Right cardiac atrium (tissue), 5 donors: ENCODE data around the gene KIR2DL3. TPM values are rescaled to one million over a fixed set of nuclear protein-coding genes. Genes with fewer than 3 reads are reported as not detected.
A peak's percentile ranks its signal among the peaks of the same experiment; 100 is the strongest.
"Not testable (repeated sequence)": the region's sequence is repeated elsewhere in the genome, so short reads cannot be mapped to it uniquely, and the experiment has no call there.

ENCODE experiments used
- ATAC-seq, 2 donors: fragments of 200-7000 bp; cut with Tn5 transposase; one replicate each; pipeline versions ENCODE4 v1.8.0 to v1.9.1; 2020; ENCODE audit warnings: moderate library complexity in 2 of 2, mild to moderate bottlenecking in 1 of 2
- DNase-seq, 3 donors: peaks; one replicate each; pipeline ENCODE4 v3.0.0-alpha.2; 2020
- H3K27ac ChIP-seq: one replicate; pipeline ENCODE4 v1.5.1; 2013; ENCODE audit warnings: mild to moderate bottlenecking, low read length, control low read depth, moderate library complexity
- H3K27me3 ChIP-seq: one replicate; pipeline ENCODE4 v1.6.1; 2013; ENCODE audit not compliant: control insufficient read depth, insufficient read depth
- H3K4me1 ChIP-seq: one replicate; pipeline ENCODE4 v1.6.1; 2013; ENCODE audit warnings: low read length; ENCODE audit not compliant: control insufficient read depth, insufficient read depth
- H3K4me3 ChIP-seq: one replicate; pipeline ENCODE4 v1.5.1; 2013; ENCODE audit warnings: low read length, control low read depth
- H3K9me3 ChIP-seq: one replicate; pipeline ENCODE4 v1.6.1; 2013; ENCODE audit warnings: low read length; ENCODE audit not compliant: control insufficient read depth
- WGBS: extraction: QIAGEN DNeasy Blood & Tissue Kit; methylation state at CpG from one replicate; pipeline ENCODE4 v1.1.7; 2013; 5-methylcytosine and 5-hydroxymethylcytosine counted together
- intact Hi-C, 4 donors: fragments of 100-400 bp; cut with DNase I; formaldehyde crosslinking; loops; one replicate each; pipeline versions ENCODE4 v1.11.0 to v1.14.0; 2022 to 2023
- polyA plus RNA-seq: library from polyadenylated mRNA; stranded (reverse); fragments of 200-250 nt; gene quantifications from one replicate; pipeline ENCODE4 v1.2.3, GENCODE V29; 2013
- total RNA-seq, 4 donors: library from RNA; stranded (reverse); fragmentation: NEBNext Ultra II Directional; extraction: Animal tissue kit (Norgen Biotek cat#: 25700); gene quantifications; one replicate each; pipeline ENCODE4 v1.2.1, GENCODE V29; 2021
- donor health status: healthy with polysubstance abuse.
- donor health status: DM: no; HTN: yes; CAD: no.
- donor health status: DM: no; HTN: no; CAD: no.
- donor health status: DM: no; HTN: yes; CAD: no; lungs with severe emphysema.
- donor health status: DM: yes; HTN: yes; CAD: no.

KIR2DL3 gene
- total and polyA plus RNA-seq, 5 donors = 0.07 TPM; not detected in 4

DNA sequence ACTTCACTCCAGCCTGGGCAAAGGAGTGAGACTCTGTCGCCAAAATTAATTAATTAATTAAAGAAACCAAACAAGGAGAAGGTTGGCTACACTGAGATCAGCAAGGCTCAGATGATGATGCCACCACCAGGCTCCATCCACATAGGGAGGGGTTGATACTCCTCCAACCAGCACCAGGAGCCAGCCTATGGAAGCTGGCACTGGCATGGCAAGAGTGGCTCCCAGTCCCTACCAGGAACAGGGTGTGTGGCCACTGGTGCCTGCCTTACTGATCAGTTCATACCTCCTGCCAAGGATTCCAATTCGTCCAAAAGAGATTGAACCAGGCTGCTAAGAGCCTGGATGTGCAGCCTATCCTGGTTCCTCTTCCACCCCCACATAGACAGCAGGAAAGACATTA is 34.4 kb downstream of the KIR2DL3 start:
- H3K27ac ChIP-seq, H3K4me3 ChIP-seq, DNase-seq, H3K9me3 ChIP-seq, H3K27me3 ChIP-seq, intact Hi-C loops, H3K4me1 ChIP-seq, ATAC-seq: not testable (repeated sequence)
- WGBS = 41% methylated on average over 2 of the region's 2 CpGs

DNA sequence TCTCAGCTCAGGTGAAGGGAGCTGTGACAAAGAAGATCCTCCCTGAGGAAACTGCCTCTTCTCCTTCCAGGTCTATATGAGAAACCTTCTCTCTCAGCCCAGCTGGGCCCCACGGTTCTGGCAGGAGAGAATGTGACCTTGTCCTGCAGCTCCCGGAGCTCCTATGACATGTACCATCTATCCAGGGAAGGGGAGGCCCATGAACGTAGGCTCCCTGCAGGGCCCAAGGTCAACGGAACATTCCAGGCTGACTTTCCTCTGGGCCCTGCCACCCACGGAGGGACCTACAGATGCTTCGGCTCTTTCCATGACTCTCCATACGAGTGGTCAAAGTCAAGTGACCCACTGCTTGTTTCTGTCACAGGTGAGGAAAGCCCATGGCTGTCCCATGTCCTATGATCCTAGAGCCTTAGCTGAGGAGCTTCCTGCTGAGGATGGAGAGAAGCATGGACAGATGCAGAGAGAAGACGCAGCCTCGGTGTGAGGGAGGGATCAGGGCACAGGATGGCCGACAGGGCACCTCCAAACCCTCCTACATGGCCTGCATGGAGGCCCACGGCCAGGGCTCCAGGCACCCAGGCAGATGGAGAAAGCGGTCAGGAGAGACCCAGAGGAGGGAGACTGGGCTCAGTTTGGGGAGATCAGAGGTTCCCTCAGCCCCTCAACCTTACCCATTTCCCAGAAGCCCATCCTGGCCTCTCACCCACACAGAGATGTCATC is 36.9 kb downstream of the KIR2DL3 start:
- whole genome bisulfite sequencing = 69% methylated on average over 12 of the region's 12 CpGs
- intact Hi-C loops, DNase-seq, H3K4me3 ChIP-seq, ATAC-seq, H3K9me3 ChIP-seq, H3K27me3 ChIP-seq, H3K4me1 ChIP-seq, H3K27ac ChIP-seq: not testable (repeated sequence)

DNA sequence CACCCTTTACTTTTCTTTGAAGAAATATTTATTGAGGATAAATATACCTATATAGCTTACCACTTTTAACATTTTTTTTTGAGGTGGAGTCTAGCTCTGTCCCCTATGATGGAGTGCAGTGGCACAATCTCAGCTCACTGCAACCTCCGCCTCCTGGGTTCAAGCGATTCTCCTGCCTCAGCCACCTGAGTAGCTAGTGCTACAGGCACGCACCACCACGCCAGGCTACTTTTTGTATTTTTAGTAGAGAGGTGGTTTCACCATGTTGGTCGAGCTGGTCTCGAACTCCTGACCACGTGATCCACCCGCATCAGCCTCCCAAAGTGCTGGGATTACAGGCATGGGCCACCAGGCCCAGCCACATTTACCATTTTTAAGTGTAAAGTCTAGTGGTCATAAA is 37.5 kb downstream of the KIR2DL3 start:
- H3K4me3 ChIP-seq, H3K4me1 ChIP-seq, intact Hi-C loops, H3K27me3 ChIP-seq, DNase-seq, H3K9me3 ChIP-seq, H3K27ac ChIP-seq, ATAC-seq: not testable (repeated sequence)
- WGBS = 60% methylated on average over 8 of the region's 8 CpGs

DNA sequence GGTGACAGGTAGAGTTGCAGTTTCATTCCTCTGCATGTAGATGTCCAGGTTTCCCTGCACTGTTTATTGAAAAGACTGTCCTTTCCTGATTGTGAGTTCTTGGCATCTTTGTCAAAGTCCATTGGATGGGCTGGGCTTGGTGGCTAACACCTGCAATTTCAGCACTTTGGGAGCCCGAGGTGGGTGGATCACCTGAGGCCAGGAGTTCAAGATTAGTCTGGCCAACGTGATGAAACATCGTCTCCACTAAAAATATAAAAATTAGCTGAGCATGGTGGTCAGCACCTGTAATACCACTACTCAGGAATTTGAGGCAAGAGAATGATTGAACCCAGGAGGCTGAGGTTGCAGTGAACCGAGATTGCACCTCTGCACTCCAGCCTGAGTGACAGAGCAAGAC is 39.5 kb downstream of the KIR2DL3 start:
- 35% methylated on average over 3 of the region's 4 CpGs for WGBS
- H3K4me1 ChIP-seq, H3K27ac ChIP-seq, H3K9me3 ChIP-seq, H3K4me3 ChIP-seq, intact Hi-C loops, DNase-seq, H3K27me3 ChIP-seq, ATAC-seq: not testable (repeated sequence)

DNA sequence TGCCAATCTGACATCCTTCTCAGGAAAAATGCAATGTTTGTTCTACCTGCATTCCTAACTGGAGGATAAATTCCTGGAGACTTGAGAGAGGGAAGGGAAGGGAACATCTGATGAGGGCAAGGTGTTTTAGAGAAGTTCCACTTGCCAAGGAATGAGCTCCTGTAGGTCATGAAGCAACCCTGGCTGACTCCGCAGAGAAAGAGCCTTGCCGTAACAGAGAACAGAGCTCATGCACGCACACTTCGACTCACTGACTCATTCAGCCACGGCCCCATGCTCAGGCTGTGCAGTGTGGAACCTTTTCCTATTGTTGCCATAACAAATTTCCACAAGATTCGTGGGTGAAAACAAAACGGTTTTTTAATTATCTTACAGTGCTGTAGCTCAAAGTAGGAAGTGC is 40.6 kb downstream of the KIR2DL3 start:
- H3K27ac ChIP-seq, intact Hi-C loops, ATAC-seq, H3K27me3 ChIP-seq, H3K9me3 ChIP-seq, DNase-seq, H3K4me1 ChIP-seq, H3K4me3 ChIP-seq: not testable (repeated sequence)
- 46% methylated on average over 7 of the region's 7 CpGs for WGBS

DNA sequence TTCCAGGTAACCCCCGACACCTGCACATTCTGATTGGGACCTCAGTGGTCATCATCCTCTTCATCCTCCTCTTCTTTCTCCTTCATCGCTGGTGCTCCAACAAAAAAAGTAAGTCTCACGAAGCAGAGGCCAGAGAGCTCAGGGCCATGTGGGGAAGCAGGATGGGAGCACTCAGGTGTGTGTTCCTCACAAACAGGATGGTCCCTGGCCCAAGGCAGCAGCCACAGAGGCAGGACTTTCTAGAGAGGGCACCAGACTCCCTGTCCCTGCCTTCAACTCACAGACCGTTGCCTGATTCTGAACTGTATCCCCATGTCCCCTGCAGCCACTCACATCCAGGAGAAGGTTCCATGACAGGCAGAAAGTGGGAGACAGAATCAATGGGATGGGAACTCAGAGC is 44.6 kb downstream of the KIR2DL3 start:
- H3K9me3 ChIP-seq, H3K4me1 ChIP-seq, ATAC-seq, H3K27me3 ChIP-seq, intact Hi-C loops, H3K4me3 ChIP-seq, DNase-seq, H3K27ac ChIP-seq: not testable (repeated sequence)
- WGBS = 64% methylated on average over 4 of the region's 4 CpGs

DNA sequence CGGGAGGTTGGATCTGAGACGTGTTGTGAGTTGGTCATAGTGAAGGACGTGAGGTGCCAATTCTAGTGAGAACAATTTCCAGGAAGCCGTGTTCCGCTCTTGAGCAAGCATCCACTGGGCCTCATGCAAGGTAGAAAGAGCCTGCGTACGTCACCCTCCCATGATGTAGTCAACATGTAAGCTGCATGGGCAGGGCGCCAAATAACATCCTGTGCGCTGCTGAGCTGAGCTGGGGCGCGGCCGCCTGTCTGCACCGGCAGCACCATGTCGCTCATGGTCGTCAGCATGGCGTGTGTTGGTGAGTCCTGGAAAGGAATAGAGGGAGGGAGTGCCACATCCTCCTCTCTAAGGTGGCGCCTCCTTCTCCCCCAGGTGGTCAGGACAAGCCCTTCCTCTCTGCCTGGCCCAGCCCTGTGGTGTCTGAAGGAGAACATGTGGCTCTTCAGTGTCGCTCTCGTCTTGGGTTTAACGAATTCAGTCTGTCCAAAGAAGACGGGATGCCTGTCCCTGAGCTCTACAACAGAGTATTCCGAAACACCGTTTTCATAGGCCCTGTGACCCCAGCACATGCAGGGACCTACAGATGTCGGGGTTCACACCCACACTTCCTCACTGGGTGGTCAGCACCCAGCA is 47.9 kb downstream of the KIR2DL3 start:
- H3K9me3 ChIP-seq, H3K4me1 ChIP-seq, DNase-seq, intact Hi-C loops, H3K27ac ChIP-seq, H3K4me3 ChIP-seq, ATAC-seq, H3K27me3 ChIP-seq: not testable (repeated sequence)
- WGBS = 82% methylated on average over 24 of the region's 24 CpGs

DNA sequence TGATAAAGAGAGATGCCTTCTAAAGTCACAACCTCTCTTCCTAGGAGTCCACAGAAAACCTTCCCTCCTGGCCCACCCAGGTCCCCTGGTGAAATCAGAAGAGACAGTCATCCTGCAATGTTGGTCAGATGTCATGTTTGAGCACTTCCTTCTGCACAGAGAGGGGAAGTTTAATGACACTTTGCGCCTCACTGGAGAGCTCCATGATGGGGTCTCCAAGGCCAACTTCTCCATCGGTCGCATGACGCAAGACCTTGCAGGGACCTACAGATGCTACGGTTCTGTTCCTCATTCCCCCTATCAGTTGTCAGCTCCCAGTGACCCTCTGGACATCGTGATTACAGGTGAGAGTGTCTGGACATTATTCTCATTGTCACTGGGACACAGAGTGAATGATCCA is 49.8 kb downstream of the KIR2DL3 start:
- H3K9me3 ChIP-seq, H3K4me1 ChIP-seq, intact Hi-C loops, H3K27me3 ChIP-seq, H3K4me3 ChIP-seq, ATAC-seq, H3K27ac ChIP-seq, DNase-seq: not testable (repeated sequence)
- WGBS = 68% methylated on average over 6 of the region's 6 CpGs

DNA sequence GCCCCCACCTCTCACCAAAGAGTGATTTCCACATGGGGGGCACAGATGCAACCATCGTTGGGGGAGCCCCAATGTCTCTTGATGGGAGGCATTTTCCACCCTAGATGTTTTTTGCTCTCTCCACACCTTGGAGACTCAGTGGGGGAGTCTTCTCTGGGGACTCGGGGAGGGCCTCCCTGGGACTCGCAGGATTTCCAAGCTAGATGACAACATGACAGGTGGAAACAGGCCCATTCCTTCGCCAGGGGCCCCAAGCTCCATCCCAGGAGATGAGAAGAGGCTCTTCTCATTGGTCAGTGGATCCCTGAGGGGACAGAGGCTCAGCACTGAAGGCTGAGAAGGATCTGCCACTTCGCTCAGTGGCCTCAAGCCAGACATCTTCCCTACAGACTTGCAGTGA is 52.4 kb downstream of the KIR2DL3 start:
- WGBS = 59% methylated on average over 5 of the region's 5 CpGs

DNA sequence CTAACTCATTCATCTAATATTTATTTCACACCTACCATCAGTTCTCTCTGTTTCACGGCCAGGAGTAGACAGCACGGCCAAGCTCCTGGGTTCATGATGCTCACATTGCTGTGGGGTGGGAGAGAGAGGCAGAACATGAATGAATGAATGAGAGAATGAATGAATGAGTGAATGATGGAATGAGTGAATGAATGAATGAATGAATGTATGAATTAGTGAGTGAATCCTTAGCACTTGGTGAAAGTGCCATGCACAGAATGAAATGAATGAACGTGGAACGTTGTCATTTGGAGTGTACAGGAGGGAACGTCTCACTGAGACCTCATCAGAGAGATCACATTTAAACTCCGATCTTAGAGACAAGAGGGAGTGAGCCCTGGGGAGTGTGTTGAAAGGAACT is 53.2 kb downstream of the KIR2DL3 start:
- no peaks in the 10 kb centered on the region for H3K27me3 ChIP-seq
- ATAC-seq (no peak), DNase-seq (no peak)
- no peak overlapping the region for H3K4me3 ChIP-seq
- no peaks in the 10 kb centered on the region for H3K9me3 ChIP-seq
- intact Hi-C loops = no loop called here
- 77% methylated on average over 6 of the region's 6 CpGs for WGBS
- H3K27ac ChIP-seq = no peak overlapping the region
- no peaks in the 10 kb centered on the region for H3K4me1 ChIP-seq

More for the DNA sequence above, 52.4 kb downstream of the KIR2DL3 start:
- no peak overlapping the region for H3K4me3 ChIP-seq
- no peaks in the 10 kb centered on the region for H3K27me3 ChIP-seq
- no peaks in the 10 kb centered on the region for H3K4me1 ChIP-seq
- no peak overlapping the region for H3K27ac ChIP-seq
- intact Hi-C loops = no loop called here
- DNase-seq (no peak), ATAC-seq (no peak)
- no peaks in the 10 kb centered on the region for H3K9me3 ChIP-seq

DNA sequence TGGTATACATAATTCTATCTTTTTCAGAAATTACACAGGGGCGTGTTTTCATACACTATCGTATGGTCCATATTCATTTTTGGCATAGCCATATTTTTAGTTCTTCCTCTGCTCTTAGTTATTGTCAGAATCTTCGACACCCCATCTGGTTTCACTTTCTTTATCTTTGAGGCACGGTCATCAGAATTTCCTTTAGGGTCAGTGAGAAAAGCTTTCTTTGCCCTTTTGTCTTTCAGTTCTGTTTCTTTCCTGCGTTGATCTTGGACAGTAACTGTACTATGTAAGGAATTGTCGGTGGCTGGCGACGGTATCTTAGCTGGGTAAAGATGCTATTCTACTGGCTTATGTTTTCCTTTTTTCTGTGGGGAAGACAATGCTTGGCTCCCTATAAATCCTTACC is 54.5 kb downstream of the KIR2DL3 start:
- H3K4me1 ChIP-seq = peaks cover 4% of the 10 kb centered on the region
- intact Hi-C loops = no loop called here
- H3K9me3 ChIP-seq = no peaks in the 10 kb centered on the region
- DNase-seq = no peak
- no peak for ATAC-seq
- no peak overlapping the region for H3K27ac ChIP-seq
- H3K27me3 ChIP-seq = no peaks in the 10 kb centered on the region
- peak overlapping the region; percentile 23 for H3K4me3 ChIP-seq
- 36% methylated on average over 8 of the region's 8 CpGs for WGBS
